ENCODE data around the gene STK11.

Gene STK11

GRCh38 chr19:1257475-1258162 lies 52.0 kb downstream of the STK11 start:
- DNase-seq, result no peak

- peak in 1 of 56 donors; percentile 9 for DNase-seq
These were observed 52.5 kb downstream of the STK11 start for GRCh38 chr19:1258163-1258492.

- DNase-seq, result no peak
These were observed 53.2 kb downstream of the STK11 start for GRCh38 chr19:1258707-1259205.

- peak in 13 of 56 donors; percentile 8 to 57 (median 20) for DNase-seq
These were observed 53.8 kb downstream of the STK11 start for GRCh38 chr19:1259206-1259875.

GRCh38 chr19:1259876-1260748 lies 54.5 kb downstream of the STK11 start:
- peak in 1 of 56 donors; percentile 70 for DNase-seq

- peak; percentile 54 to 96 (median 91) for DNase-seq
These were observed 55.4 kb downstream of the STK11 start for GRCh38 chr19:1260749-1261537.

GRCh38 chr19:1261538-1261797 lies 55.9 kb downstream of the STK11 start:
- peak in 2 of 56 donors; percentile 42 to 54 for DNase-seq

GRCh38 chr19:1261798-1262622 lies 56.4 kb downstream of the STK11 start:
- DNase-seq, result peak in 24 of 56 donors; percentile 16 to 75 (median 44)

GRCh38 chr19:1262623-1263123 lies 57.1 kb downstream of the STK11 start:
- peak in 1 of 56 donors; percentile 46 for DNase-seq

GRCh38 chr19:1263188-1263587 lies 57.6 kb downstream of the STK11 start:
- no peak for DNase-seq

GRCh38 chr19:1264801-1265614 lies 59.4 kb downstream of the STK11 start:
- peak in 3 of 56 donors; percentile 6 to 22 (median 20) for DNase-seq

- DNase-seq, result peak in 7 of 56 donors; percentile 16 to 47 (median 44)
These were observed 60.1 kb downstream of the STK11 start for GRCh38 chr19:1265615-1266128.

GRCh38 chr19:1266129-1266915 lies 60.7 kb downstream of the STK11 start:
- DNase-seq, result peak in 40 of 56 donors; percentile 28 to 77 (median 59)

GRCh38 chr19:1266916-1267476 lies 61.4 kb downstream of the STK11 start:
- DNase-seq, result peak in 46 of 56 donors; percentile 23 to 83 (median 56)

GRCh38 chr19:1267477-1268225 lies 62.1 kb downstream of the STK11 start:
- DNase-seq, result peak in 18 of 56 donors; percentile 21 to 58 (median 35)

GRCh38 chr19:1268226-1269064 lies 62.9 kb downstream of the STK11 start:
- peak in 3 of 56 donors; percentile 41 to 51 (median 42) for DNase-seq
